Adrenal gland (tissue), 12 donors: ENCODE measurements around the gene RBP2. TPM values are rescaled to one million over a fixed set of nuclear protein-coding genes. Genes with fewer than 3 reads are reported as not detected.

Experiments
- DNase-seq, 7 donors: peaks; one replicate each; pipeline ENCODE4 v3.0.0-alpha.2; 2019 to 2020
- H3K27ac ChIP-seq, 5 donors: fragments of 200-600 bp; sonication (generic) in 4 of 5; 1 replicate in 3 of 5; 2 replicates in 2 of 5; pipeline versions ENCODE4 v1.5.1 to v1.8.0; 2016 to 2020; ENCODE audit warnings: mild to moderate bottlenecking in 1 of 5
- H3K27me3 ChIP-seq: fragments of 200-600 bp; 2 replicates; pipeline ENCODE4 v1.8.0; 2021
- H3K36me3 ChIP-seq, 2 donors: fragments of 200-600 bp; replicated peaks in 1 of 2; 1 replicate in 1 of 2; 2 replicates in 1 of 2; pipeline versions ENCODE4 v1.5.1 to v1.8.0; 2018 to 2022
- H3K4me1 ChIP-seq, 2 donors: fragments of 200-600 bp; replicated peaks in 1 of 2; 1 replicate in 1 of 2; 2 replicates in 1 of 2; pipeline versions ENCODE4 v1.5.1 to v1.8.0; 2018 to 2021
- H3K4me3 ChIP-seq, 4 donors: fragments of 200-600 bp; sonication (generic) in 3 of 4; one replicate each; pipeline ENCODE4 v1.5.1; 2016 to 2018
- H3K9me3 ChIP-seq, 3 donors: fragments of 200-600 bp; sonication (generic) in 1 of 3; replicated peaks in 1 of 3; 1 replicate in 2 of 3; 2 replicates in 1 of 3; pipeline versions ENCODE4 v1.5.1 to v1.8.0; 2016 to 2021
- POLR2A ChIP-seq, 2 donors: fragments of 450-650 bp; IDR thresholded peaks; one replicate each; pipeline ENCODE4 v1.6.1; 2017; ENCODE audit warnings: antibody characterized with exemption in 2 of 2, mild to moderate bottlenecking in 2 of 2, moderate library complexity in 1 of 2
- WGBS, 4 donors: extraction: QIAGEN DNeasy Blood & Tissue Kit in 2 of 4; methylation state at CpG; one replicate each; pipeline versions ENCODE4 v1.1.5 to v1.1.7; 2013 to 2017; 5-methylcytosine and 5-hydroxymethylcytosine counted together
- intact Hi-C, 2 donors: fragments of 100-400 bp; cut with DNase I; formaldehyde crosslinking; loops; one replicate each; pipeline versions ENCODE4 v1.14.1 to v1.15.0; 2022 to 2023
- polyA plus RNA-seq, 3 donors: library from polyadenylated mRNA; stranded (reverse); fragments of 200-250 nt in 2 of 3; fragments of 350-450 nt in 1 of 3; fragmentation: Illumina TruSeq in 1 of 3; extraction: RNeasy Lipid Tissue Mini Kit (QIAGEN cat#74804) in 1 of 3; gene quantifications; one replicate each; pipeline ENCODE4 v1.2.3, GENCODE V29; 2013 to 2014
- total RNA-seq, 9 donors: library from RNA; depleted of rRNA in 4 of 9; stranded (reverse); fragments of >200 nt in 4 of 9; fragments of 120-200 nt in 1 of 9; fragmentation: NEBNext Ultra II Directional in 1 of 9; extraction: Animal tissue kit (Norgen Biotek cat#: 25700) in 1 of 9; gene quantifications; one replicate each; pipeline versions ENCODE4 v1.1.0 to v1.2.4, GENCODE V29; 2013 to 2023
- TF ChIP-seq, protein P1 (sequence below), 6 experiments: fragments of 450-650 bp in 4 of 6; fragments of 200-600 bp in 2 of 6; sonication (generic) in 1 of 6; IDR thresholded peaks; 1 replicate in 5 of 6; 2 replicates in 1 of 6; pipeline versions ENCODE4 v1.5.1 to v1.8.0; 2016 to 2021; ENCODE audit warnings: antibody characterized with exemption in 6 of 6, mild to moderate bottlenecking in 2 of 6, moderate library complexity in 1 of 6
- donor health status: healthy with polysubstance abuse.
- donor health status: Bipolar disorder and iron deficiency.
- donor health status: DM: yes; HTN: yes; CAD: no.
- donor health status: DM: no; HTN: no; CAD: no.
- donor health status: DM: no; HTN: no; CAD: no.
- donor health status: DM: yes; HTN: yes; CAD: no.

RBP2 gene
- total and polyA plus RNA-seq, 12 donors = 0.71 to 2.2 (median 1.4) TPM; not detected in 8

DNA sequence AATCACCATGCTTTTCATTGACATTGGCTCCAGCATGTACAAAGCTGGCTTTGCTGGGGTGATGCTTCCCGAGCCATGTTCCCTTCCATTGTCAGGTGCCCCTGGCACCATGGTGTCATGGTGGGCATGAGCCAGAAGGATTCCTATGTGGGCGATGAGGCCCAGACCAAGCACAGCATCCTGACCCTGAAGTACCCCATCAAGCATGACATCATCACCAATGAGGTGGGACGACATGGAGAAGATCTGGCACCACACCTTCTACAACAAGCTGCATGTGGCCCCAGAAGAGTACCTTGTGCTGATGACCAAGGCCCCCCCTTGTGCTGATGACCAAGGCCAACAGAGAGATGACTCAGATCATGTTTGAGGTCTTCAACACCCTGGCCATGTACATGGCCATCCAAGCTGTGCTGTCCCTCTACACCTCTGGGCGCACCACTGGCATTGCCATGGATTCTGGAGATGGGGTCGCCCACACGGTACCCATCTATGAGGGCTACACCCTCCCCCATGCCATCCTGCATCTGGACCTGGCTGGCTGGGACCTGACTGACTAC is 17.6 kb upstream of the RBP2 start:
- TF ChIP-seq, protein P1, sequence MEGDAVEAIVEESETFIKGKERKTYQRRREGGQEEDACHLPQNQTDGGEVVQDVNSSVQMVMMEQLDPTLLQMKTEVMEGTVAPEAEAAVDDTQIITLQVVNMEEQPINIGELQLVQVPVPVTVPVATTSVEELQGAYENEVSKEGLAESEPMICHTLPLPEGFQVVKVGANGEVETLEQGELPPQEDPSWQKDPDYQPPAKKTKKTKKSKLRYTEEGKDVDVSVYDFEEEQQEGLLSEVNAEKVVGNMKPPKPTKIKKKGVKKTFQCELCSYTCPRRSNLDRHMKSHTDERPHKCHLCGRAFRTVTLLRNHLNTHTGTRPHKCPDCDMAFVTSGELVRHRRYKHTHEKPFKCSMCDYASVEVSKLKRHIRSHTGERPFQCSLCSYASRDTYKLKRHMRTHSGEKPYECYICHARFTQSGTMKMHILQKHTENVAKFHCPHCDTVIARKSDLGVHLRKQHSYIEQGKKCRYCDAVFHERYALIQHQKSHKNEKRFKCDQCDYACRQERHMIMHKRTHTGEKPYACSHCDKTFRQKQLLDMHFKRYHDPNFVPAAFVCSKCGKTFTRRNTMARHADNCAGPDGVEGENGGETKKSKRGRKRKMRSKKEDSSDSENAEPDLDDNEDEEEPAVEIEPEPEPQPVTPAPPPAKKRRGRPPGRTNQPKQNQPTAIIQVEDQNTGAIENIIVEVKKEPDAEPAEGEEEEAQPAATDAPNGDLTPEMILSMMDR (IDR thresholded peaks at IDR 0.05) = no peak
- TF ChIP-seq POLR2A (IDR thresholded peaks at IDR 0.05) = no peak
- no peak overlapping the region for H3K4me3 ChIP-seq
- H3K9me3 ChIP-seq = no peaks in the 10 kb centered on the region
- H3K27me3 ChIP-seq = no peaks in the 10 kb centered on the region
- intact Hi-C loops = no loop called here
- H3K36me3 ChIP-seq = no peaks in the 10 kb centered on the region
- no peaks in the 10 kb centered on the region for H3K4me1 ChIP-seq
- WGBS, 4 donors = 89 to 96% (median 93%) methylated on average over 4 to 6 of the region's 6 CpGs
- H3K27ac ChIP-seq = no peak overlapping the region
- no peak for DNase-seq

DNA sequence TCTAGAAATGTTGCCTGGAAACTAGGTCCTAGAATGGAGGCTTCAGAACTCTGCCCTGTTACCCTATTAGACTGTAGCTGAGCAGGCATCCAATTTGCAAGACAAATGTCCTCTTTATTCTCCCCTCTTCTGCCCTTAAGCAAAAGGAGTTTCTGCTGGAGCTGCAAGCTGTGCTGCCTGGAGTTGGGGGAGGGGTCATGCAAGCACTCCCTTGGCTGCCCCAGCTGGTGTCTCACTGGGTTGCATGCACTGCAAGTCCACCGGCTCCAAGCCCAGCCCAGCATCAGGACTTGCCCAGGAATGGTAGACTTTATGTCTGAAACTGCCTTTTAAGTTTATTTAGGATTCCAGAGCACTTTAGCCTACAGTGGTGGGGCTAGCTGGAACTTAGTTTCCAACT is 15.7 kb upstream of the RBP2 start:
- 67 to 89% (median 78%) methylated on average over 1 of the region's 1 CpG for WGBS, 4 donors
- intact Hi-C loops = no loop called here
- Histone ChIP-seq H3K4me3 (no peak overlapping the region), H3K27me3 (no peaks in the 10 kb centered on the region), H3K9me3 (no peaks in the 10 kb centered on the region), H3K36me3 (no peaks in the 10 kb centered on the region), H3K4me1 (no peaks in the 10 kb centered on the region), H3K27ac (no peak overlapping the region)
- TF ChIP-seq POLR2A (IDR thresholded peaks at IDR 0.05) = no peak
- TF ChIP-seq, protein P1 (IDR thresholded peaks at IDR 0.05) = no peak
- no peak for DNase-seq

DNA sequence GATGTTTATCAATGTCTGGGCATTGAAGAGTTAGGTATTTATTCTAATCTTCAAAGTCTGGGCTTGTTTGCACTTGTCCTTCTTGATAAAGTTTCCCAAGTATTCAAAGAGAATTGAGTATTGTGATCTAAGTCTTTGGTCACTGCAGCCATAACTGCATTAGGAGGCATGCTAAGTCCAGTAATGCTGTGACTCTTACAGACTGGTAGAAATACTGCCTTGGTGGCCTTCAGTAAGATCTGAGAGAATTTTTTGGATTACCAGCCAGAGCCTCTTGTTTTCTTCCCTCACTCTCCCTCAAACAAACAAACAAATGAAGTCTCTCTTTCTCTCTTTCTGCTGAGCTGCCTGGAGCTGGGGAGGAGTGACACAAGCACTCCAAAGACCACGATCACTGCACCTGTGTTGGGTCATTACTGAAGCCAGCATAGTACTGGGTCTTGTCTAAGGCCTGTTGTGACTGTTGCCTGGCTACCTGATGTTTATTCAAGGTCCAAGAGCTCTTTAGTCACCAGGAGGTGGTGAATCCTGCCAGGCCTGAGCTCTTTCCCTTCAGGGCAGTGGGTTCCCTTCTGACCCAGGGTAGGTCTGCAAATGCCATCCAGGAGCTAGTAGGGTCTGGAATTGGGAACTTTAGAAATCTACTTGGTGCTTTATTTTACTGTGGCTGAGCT is 14.8 kb upstream of the RBP2 start:
- intact Hi-C loops = no loop called here
- H3K9me3 ChIP-seq = no peaks in the 10 kb centered on the region

DNA sequence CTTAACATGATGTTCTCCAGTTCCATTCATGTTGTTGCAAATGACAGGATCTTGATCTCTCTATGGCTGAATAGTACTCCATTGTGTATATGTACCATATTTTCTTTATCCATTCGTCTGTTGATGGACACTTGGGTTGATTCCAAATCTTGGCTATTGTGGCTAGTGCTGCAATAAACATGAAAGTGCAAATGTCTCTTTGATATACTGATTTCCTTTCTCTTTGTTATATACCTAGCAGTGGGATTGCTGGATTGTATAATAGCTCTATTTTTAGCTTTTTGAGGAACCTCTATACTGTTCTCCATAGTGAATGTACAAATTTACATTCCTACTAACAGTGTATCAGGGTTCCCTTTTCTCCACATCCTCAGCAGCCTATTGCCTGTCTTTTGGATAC is 5.9 kb upstream of the RBP2 start:
- WGBS, 4 donors = 44 to 62% (median 51%) methylated on average over 1 of the region's 1 CpG
- no peaks in the 10 kb centered on the region for H3K36me3 ChIP-seq

More for the DNA sequence above, 14.8 kb upstream of the RBP2 start:
- TF ChIP-seq, protein P1 (IDR thresholded peaks at IDR 0.05) = no peak
- TF ChIP-seq POLR2A (IDR thresholded peaks at IDR 0.05) = no peak
- no peak for DNase-seq
- Histone ChIP-seq H3K4me1 (no peaks in the 10 kb centered on the region), H3K4me3 (no peak overlapping the region), H3K36me3 (no peaks in the 10 kb centered on the region), H3K27ac (no peak overlapping the region), H3K27me3 (no peaks in the 10 kb centered on the region)
- WGBS, 4 donors = 74 to 83% (median 79%) methylated on average over 1 of the region's 1 CpG

More for the DNA sequence above, 5.9 kb upstream of the RBP2 start:
- H3K27me3 ChIP-seq = no peaks in the 10 kb centered on the region
- H3K27ac ChIP-seq = no peak overlapping the region
- TF ChIP-seq, protein P1 (IDR thresholded peaks at IDR 0.05) = no peak
- TF ChIP-seq POLR2A (IDR thresholded peaks at IDR 0.05) = no peak
- H3K4me1 ChIP-seq = no peaks in the 10 kb centered on the region
- no peak overlapping the region for H3K4me3 ChIP-seq
- no peak for DNase-seq
- intact Hi-C loops = no loop called here
- no peaks in the 10 kb centered on the region for H3K9me3 ChIP-seq
